ENCODE data around the gene KCNAB1. TPM values are rescaled to one million over a fixed set of nuclear protein-coding genes. Genes with fewer than 3 reads are reported as not detected.

The KCNAB1 gene
- total and polyA plus RNA-seq, 10 of the 15 experiments (the other 5 are each of a cell fraction or from before 2014, with no cell fraction given), result 0.11 to 0.69 (median 0.43) TPM; not detected in 6

DNA sequence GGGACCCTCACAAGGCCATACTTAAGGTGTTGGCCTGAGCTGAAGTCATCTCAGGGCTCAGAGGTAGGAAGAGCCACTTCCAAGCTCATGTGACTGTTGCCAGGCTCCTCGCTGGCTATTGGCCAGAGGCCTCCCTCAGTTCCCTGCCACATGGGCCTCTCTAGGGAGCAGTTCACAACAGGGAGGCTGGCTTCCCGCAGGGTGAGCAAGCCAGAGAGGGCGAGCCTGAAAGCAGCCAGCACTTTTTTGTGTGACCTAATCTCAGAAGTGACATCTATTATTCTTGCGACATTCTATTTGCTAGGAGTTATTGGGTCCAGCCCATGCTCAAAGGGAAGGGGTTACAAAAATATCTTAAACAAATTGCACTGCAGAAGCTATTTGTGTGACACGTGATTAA lies 233.2 kb downstream of the KCNAB1 start (continued):
- TF ChIP-seq, protein P1, sequence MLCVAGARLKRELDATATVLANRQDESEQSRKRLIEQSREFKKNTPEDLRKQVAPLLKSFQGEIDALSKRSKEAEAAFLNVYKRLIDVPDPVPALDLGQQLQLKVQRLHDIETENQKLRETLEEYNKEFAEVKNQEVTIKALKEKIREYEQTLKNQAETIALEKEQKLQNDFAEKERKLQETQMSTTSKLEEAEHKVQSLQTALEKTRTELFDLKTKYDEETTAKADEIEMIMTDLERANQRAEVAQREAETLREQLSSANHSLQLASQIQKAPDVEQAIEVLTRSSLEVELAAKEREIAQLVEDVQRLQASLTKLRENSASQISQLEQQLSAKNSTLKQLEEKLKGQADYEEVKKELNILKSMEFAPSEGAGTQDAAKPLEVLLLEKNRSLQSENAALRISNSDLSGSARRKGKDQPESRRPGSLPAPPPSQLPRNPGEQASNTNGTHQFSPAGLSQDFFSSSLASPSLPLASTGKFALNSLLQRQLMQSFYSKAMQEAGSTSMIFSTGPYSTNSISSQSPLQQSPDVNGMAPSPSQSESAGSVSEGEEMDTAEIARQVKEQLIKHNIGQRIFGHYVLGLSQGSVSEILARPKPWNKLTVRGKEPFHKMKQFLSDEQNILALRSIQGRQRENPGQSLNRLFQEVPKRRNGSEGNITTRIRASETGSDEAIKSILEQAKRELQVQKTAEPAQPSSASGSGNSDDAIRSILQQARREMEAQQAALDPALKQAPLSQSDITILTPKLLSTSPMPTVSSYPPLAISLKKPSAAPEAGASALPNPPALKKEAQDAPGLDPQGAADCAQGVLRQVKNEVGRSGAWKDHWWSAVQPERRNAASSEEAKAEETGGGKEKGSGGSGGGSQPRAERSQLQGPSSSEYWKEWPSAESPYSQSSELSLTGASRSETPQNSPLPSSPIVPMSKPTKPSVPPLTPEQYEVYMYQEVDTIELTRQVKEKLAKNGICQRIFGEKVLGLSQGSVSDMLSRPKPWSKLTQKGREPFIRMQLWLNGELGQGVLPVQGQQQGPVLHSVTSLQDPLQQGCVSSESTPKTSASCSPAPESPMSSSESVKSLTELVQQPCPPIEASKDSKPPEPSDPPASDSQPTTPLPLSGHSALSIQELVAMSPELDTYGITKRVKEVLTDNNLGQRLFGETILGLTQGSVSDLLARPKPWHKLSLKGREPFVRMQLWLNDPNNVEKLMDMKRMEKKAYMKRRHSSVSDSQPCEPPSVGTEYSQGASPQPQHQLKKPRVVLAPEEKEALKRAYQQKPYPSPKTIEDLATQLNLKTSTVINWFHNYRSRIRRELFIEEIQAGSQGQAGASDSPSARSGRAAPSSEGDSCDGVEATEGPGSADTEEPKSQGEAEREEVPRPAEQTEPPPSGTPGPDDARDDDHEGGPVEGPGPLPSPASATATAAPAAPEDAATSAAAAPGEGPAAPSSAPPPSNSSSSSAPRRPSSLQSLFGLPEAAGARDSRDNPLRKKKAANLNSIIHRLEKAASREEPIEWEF (IDR thresholded peaks at IDR 0.05; ENCODE audit: insufficient replicate concordance, low read depth, low read length), result no peak
- TF ChIP-seq ZSCAN29 (IDR thresholded peaks at IDR 0.05) (no peak), EZH2 (IDR thresholded peaks at IDR 0.05; ENCODE audit: borderline replicate concordance, control insufficient read depth, low read depth, low read length) (no peak)

DNA sequence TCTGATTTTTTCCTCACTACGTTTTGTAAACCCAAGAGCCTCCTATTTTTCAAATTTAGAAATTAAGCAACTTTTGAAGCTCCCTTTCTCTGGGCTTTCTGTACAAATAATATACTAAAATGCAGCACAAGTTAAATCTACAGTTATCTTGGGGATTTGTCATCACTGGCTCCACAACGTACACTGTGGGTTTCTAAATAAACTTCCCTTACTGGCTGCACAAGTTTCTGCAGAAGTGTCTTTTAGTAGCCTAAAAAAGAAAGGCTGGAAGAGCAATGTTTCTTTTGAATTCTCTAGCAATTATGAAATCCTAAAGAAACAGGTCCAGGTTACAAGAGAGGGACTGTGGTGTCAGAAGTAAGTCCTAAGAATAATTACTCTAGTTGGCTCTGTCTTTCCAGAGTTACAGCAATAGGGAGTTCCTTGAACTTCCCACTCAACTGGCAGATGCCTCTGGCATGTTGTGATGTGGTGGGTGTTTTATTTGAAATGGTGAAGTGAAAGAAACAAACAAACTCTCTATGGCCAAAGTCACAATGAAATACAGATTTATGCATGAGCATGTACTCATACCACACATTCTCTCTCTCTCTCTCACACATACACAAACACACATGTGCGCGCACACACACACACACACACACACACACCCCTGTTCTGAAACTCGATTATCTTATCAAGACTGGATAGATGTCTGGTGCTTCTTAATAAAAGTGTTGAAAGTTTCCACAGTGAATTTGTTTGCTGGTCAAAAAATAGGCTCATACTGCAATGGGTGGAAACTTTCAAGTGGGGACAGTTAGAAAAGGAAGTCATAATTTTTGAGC lies 236.4 kb downstream of the KCNAB1 start:
- FAIRE-seq, result no peak
- 36% methylated on average over 5 of the region's 5 CpGs for WGBS (ENCODE audit: insufficient coverage, insufficient replicate concordance, low lambda C conversion rate, missing lambda C conversion rate)
- no peak overlapping the region for H2AFZ ChIP-seq (ENCODE audit: control insufficient read depth, low read depth, low read length)
- ChIA-PET RAD21 (ENCODE audit: unreplicated experiment) (no interaction called here), SMC1A (ENCODE audit: uncharacterized antibody, unreplicated experiment) (interaction anchor here (1.0 kb wide), 1 partner anchor 12 kb away, joined by 3 read pairs; no protein-coding TSS in a partner anchor), POLR2A (no interaction called here), CTCF (no interaction called here)
- H3K4me1 ChIP-seq (ENCODE audit: control insufficient read depth, insufficient read depth, low read length), result no peaks in the 10 kb centered on the region
- no peaks in the 10 kb centered on the region; the same call in 1 of the 2 replicates for H4K20me1 ChIP-seq (ENCODE audit: control insufficient read depth, insufficient read depth)
- no peak for ATAC-seq
- H3K9ac ChIP-seq (ENCODE audit: control insufficient read depth, insufficient read depth, low read length), result no peak overlapping the region
- no peak overlapping the region for H3K4me3 ChIP-seq
- no peak overlapping the region for H3K4me2 ChIP-seq (ENCODE audit: control insufficient read depth, insufficient read depth)
- H3K27ac ChIP-seq (ENCODE audit: control insufficient read depth, insufficient read depth), result no peak overlapping the region
- no TSS peak for BruUV-seq (replicated peaks)
- in situ Hi-C loops (cut with MboI) (no loop called here), intact Hi-C loops (cut with micrococcal nuclease; ENCODE audit: unreplicated experiment) (no loop called here)
- no peak for DNase-seq (ENCODE audit: low read depth, low spot score)
- H3K36me3 ChIP-seq (ENCODE audit: control insufficient read depth in 2 of 2, insufficient read depth in 2 of 2, low read length in 1 of 2), result no peaks in the 10 kb centered on the region
- peaks cover 0 to 2% of the 10 kb centered on the region in 2 experiments; a peak in 1 of 4 replicates for H3K27me3 ChIP-seq (replicated peaks in 1 of 2; ENCODE audit: control insufficient read depth in 2 of 2, insufficient read depth in 2 of 2, low read length in 1 of 2)
- H3K9me3 ChIP-seq (replicated peaks; ENCODE audit: control insufficient read depth, insufficient read depth, low read length), result no peaks in the 10 kb centered on the region
- H3K79me2 ChIP-seq (ENCODE audit: control insufficient read depth, insufficient read depth, low read length), result no peaks in the 10 kb centered on the region
- no peak for TF ChIP-seq EGR1 (IDR thresholded peaks at IDR 0.05; ENCODE audit: borderline replicate concordance in 1 of 2, low read depth in 2 of 2, low read length in 2 of 2)
- TF ChIP-seq KDM1A (IDR thresholded peaks at IDR 0.05; ENCODE audit: borderline replicate concordance), result no peak
- TF ChIP-seq ZZZ3 (IDR thresholded peaks at IDR 0.05; ENCODE audit: control insufficient read depth, insufficient read length, low read depth), result no peak
- TF ChIP-seq CBX3 (IDR thresholded peaks at IDR 0.05; ENCODE audit: borderline replicate concordance, low read depth), result no peak
- TF ChIP-seq SRF (IDR thresholded peaks at IDR 0.05; ENCODE audit: low read depth in 2 of 2, low read length in 2 of 2), result no peak
- TF ChIP-seq, protein P2, sequence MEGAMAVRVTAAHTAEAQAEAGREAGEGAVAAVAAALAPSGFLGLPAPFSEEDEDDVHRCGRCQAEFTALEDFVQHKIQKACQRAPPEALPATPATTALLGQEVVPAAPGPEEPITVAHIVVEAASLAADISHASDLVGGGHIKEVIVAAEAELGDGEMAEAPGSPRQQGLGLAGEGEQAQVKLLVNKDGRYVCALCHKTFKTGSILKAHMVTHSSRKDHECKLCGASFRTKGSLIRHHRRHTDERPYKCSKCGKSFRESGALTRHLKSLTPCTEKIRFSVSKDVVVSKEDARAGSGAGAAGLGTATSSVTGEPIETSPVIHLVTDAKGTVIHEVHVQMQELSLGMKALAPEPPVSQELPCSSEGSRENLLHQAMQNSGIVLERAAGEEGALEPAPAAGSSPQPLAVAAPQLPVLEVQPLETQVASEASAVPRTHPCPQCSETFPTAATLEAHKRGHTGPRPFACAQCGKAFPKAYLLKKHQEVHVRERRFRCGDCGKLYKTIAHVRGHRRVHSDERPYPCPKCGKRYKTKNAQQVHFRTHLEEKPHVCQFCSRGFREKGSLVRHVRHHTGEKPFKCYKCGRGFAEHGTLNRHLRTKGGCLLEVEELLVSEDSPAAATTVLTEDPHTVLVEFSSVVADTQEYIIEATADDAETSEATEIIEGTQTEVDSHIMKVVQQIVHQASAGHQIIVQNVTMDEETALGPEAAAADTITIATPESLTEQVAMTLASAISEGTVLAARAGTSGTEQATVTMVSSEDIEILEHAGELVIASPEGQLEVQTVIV (IDR thresholded peaks at IDR 0.05; ENCODE audit: borderline replicate concordance, partially characterized antibody), result no peak
- TF ChIP-seq POLR2AphosphoS2 (IDR thresholded peaks at IDR 0.05; ENCODE audit: low read depth, low read length), result no peak
- TF ChIP-seq, protein P3, sequence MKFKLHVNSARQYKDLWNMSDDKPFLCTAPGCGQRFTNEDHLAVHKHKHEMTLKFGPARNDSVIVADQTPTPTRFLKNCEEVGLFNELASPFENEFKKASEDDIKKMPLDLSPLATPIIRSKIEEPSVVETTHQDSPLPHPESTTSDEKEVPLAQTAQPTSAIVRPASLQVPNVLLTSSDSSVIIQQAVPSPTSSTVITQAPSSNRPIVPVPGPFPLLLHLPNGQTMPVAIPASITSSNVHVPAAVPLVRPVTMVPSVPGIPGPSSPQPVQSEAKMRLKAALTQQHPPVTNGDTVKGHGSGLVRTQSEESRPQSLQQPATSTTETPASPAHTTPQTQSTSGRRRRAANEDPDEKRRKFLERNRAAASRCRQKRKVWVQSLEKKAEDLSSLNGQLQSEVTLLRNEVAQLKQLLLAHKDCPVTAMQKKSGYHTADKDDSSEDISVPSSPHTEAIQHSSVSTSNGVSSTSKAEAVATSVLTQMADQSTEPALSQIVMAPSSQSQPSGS (IDR thresholded peaks at IDR 0.05; ENCODE audit: low read length), result no peak
- TF ChIP-seq TBL1XR1 (IDR thresholded peaks at IDR 0.05; ENCODE audit: low read depth, low read length), result no peak
